Left renal cortex interstitium (tissue), 4 donors: ENCODE measurements around the gene KCNT2. TPM values are rescaled to one million over a fixed set of nuclear protein-coding genes. Genes with fewer than 3 reads are reported as not detected.

ENCODE experiments used
- DNase-seq, 4 donors: peaks; one replicate each; pipeline ENCODE4 v3.0.0-alpha.2; 2013; ENCODE audit warnings: low read depth in 4 of 4, low spot score in 2 of 4, missing footprints in 1 of 4
- polyA plus RNA-seq, 4 donors: library from polyadenylated mRNA; unstranded; fragments of 120-200 nt; gene quantifications; one replicate each; pipeline ENCODE4 v1.2.1, GENCODE V29; 2013; ENCODE audit not compliant: insufficient read length in 4 of 4

The KCNT2 gene
- polyA plus RNA-seq, 4 donors: 9.4 to 13.2 (median 10.0) TPM

DNA sequence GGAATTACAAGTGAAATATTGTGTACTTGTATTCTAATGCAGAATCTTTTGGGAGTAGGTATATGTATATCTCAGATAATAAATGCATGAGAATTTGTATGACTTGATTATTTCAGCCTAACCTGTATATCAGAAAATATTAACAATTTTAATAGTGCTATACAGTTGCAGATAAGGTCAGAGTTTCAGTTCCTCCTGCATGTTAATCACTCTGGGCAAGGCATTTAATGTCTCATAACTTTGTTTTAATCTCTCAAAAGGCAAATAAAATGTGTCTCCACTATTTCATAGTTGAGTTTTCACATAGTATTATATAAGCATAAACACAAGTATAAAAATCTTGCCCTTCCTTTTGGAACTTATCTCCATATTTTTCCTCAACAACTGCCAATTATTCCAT is 352.5 kb downstream of the KCNT2 start:
- no peak for DNase-seq

DNA sequence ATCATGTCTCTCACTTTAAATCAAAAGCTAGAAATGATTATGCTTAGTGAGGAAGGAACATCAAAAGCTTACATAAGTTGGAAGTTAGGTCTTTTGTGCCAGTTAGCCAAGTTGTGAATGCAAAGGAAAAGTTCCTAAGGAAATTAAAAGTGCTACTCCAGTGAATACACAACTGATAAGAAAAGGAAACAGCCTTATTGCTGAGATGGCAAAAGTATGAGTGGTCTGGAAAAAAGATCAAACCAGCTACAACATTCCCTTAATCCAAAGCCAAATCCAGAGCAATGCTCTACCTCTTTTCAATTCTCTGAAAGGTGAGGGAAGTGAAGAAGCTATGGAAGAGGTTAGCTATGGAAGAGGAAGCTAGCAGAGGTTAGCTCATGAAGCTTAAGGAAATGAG is 378.7 kb downstream of the KCNT2 start:
- no peak for DNase-seq

- DNase-seq: no peak
Measured at GRCh38 chr1:196214866-196215265, 393.4 kb downstream of the KCNT2 start.

GRCh38 chr1:196209983-196210382 is 398.3 kb downstream of the KCNT2 start:
- DNase-seq: peak in 2 of 4 donors; percentile 6 to 27

GRCh38 chr1:196209265-196209664 is 399.0 kb downstream of the KCNT2 start:
- DNase-seq: no peak

DNA sequence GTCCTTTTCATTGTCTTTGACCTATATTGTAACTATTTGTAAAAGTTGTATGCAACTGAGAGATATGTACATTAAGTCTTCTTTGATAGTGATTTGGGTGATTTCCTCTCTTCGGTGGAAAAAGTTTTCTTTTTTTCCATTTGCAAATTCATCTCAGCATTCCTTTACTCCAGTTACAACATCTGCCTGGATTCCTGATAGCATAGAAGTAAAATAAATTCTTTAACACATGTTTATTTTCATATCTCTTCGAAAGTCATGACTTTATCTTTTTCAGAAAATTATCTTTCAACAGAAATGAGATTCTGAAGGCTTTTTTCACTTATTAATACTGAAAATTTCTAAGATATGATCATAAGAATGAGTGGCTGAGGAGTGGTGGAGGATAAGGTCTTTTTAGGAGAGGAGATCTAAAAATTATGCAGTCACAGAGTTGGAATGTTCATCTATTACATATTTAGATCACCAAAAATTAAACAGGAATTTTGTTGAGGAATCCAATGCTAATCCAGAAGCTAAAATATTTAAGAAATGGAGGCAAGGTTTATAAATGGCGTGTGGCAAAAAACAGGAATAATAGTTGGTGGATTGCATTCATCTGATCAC is 400.5 kb downstream of the KCNT2 start:
- DNase-seq: no peak

DNA sequence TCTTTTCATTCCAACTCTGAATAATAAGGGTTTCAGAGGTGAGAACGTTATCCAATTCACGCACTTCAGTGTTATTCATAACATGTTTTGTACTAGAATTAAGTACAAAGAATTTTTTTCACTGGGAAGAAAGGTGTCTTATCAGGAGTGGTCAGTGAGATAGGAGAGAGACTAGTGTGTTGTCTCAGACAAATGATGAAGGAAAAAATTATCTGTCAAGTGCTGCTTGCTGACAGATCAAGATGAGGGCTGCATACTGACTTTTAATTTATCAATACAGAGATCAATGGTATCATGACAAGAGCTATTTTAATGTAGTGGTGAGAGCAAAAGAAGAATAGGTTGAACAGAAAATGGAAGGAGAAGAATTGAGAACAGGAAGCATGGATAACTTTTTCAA is 402.4 kb downstream of the KCNT2 start:
- DNase-seq: no peak

DNA sequence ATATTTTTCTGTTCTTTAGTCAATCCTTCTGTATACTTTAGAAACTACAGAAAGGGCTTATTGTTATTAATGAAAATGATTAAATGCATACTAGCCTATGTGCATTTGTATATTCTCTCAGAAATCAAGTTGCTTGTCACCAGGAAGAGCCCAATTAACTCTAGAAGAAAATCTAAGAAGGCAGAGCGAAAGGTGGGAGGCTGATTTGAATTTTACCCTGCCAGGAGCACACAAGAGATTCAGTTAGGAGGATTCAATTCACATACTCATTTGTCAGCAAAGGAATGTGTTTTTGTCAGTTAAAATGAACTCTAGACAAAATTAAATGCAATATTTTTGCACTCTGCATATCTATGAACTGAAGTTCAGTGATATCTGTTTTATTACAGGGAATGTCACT is 411.8 kb downstream of the KCNT2 start:
- DNase-seq: no peak

GRCh38 chr1:196193896-196194559 is 414.2 kb downstream of the KCNT2 start:
- no peak for DNase-seq

DNA sequence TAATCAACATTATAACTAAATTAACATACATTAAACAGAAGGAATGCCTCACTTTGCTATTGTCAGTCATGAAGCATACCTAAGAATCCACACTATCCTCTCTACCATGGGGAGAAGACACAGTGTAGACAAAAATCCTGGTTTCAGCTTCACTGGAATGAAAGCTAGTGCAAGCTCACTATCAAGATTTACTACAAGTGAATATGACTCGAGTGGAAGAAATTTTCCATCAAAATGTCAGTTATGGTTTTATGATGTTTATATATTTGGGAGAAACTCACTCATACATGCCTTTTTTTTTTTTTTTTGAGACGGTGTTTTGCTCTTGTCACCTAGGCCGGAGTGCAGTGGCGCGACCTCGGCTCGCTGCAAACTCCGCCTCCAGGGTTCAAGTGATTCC is 424.3 kb downstream of the KCNT2 start:
- DNase-seq: no peak

- no peak for DNase-seq
Measured at GRCh38 chr1:196181594-196181878, 426.7 kb downstream of the KCNT2 start.

DNA sequence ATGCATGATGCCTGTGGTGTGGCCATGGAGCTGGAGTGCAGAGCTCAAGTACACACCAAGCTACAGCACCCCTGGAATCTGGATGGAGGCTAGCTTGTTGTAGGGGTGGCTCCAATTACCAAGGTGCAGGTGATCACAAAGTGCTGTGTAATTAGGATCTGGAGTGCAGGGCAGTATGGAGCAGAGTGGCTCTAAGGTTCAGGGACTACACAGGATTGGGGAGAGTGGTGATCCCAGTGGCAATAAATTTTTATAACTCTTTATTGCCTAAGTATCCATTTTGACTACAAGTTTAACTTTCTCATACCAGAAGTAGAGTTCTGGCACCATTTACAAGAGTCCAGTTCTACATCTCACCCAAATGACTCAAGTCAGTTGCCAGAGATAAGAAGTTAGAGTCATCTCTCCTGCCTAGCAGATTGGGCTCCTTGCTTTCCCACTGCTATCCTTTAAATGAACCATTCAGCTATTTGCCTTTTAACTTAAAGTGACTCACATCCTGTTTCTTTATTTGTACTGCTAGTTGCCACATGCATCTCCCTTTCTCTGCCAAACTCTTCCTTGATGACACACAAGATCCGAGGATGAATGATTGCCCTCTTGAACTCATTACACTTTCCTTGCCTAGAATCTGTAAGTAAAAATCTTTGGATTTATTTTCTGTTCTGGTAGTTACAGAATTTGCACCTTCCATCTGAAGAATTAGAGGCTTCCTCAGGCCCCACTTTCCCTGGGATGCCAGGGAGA is 427.2 kb downstream of the KCNT2 start:
- no peak for DNase-seq

DNA sequence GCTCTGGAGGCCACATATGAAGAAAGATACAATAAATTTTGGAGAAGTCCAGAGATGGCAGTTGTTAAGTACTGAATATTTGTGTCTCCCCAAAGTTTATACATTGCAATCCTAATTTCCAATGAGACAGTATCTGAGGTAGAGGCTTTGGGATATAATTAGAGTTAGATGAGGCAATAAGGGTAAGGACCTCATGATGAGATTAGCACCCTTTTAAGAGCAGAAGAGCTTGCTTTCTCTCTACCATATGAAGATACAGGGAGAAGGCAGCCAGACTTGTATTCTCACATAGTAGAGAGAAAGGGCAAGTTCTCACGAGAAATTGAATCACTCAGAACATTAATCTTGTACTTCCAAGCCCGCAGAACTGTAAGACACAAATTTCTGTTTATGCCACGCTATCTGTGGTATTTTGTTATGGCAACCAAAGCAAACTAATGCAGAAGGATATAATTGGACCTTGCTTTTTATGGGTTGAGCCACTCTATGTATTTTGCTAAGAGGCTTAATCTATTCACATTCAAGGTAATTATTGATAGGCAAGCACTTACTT is 430.1 kb downstream of the KCNT2 start:
- DNase-seq: no peak

Other genes starting within 250 kb of the KCNT2 start
- 10 to 100 TPM; 20.3 to 49.9 (median 36.4) TPM for gene CFH, start 43.6 kb upstream of the KCNT2 start, polyA plus RNA-seq
- under 1 TPM; 0.20 to 0.69 (median 0.44) TPM for gene CFHR3, start 166.4 kb upstream of the KCNT2 start, polyA plus RNA-seq
- 1 to 10 TPM in 1 of 4 donors, under 1 TPM in 2, not detected in 1; 0.37 to 4.3 (median 0.57) TPM for gene CFHR1, start 211.3 kb upstream of the KCNT2 start, polyA plus RNA-seq